ENCODE results near the gene CRIM1. TPM values are rescaled to one million over a fixed set of nuclear protein-coding genes. Genes with fewer than 3 reads are reported as not detected.

CRIM1 gene
- polyA plus RNA-seq, 2 of the 4 experiments (the other 2 are of a cell fraction): 127 to 208 TPM

DNA sequence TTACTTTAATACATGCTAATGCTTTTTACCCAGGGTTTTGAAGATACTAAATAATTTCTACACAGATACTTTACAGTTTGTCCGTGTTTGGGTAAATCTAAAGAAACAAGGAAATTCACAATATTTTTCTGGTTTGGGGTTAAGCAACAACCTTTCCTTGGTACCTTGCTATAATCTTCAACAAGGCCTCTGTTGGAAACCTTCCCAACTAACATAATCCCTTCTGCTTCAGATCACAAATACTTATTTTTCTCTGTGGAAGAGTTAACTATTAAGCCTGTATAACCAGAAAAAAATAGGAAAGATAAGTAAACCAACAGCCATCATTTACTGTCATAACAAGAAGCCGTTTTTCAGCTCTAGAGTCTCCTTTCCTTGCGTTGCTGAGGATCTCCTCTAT is 227.4 kb downstream of the CRIM1 start:
- peak; percentile 80 for FAIRE-seq
- Histone ChIP-seq H3K9me3 (no peaks in the 10 kb centered on the region), H3K4me3 (no peak overlapping the region), H3K4me2 (no peak overlapping the region), H3K27ac (no peak overlapping the region), H3K4me1 (peaks cover 23% of the 10 kb centered on the region)
- no peak for ATAC-seq
- POLR2A ChIA-PET: no interaction called here
- CTCF ChIA-PET: interaction anchor here (1.0 to 1.5 kb wide), 3 partner anchors 10 to 17 kb away, joined by 3 to 6 read pairs (median 3); no protein-coding TSS in a partner anchor
- WGBS (ENCODE audit: missing lambda C conversion rate): 84% methylated on average over 3 of the region's 3 CpGs
- TF ChIP-seq NFE2L2 (conservative IDR thresholded peaks at IDR 0.05; ENCODE audit: low read length): no peak
- no peak for TF ChIP-seq JUN (IDR thresholded peaks at IDR 0.05)
- no peak for TF ChIP-seq RARB (CRISPR knock-in tag; IDR thresholded peaks at IDR 0.05)
- TF ChIP-seq, protein P1, sequence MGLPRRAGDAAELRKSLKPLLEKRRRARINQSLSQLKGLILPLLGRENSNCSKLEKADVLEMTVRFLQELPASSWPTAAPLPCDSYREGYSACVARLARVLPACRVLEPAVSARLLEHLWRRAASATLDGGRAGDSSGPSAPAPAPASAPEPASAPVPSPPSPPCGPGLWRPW (IDR thresholded peaks at IDR 0.05): no peak
- no peak for TF ChIP-seq RFX5 (IDR thresholded peaks at IDR 0.05)
- TF ChIP-seq NR3C1 (IDR thresholded peaks at IDR 0.05): no peak
- TF ChIP-seq CHD2 (IDR thresholded peaks at IDR 0.05; ENCODE audit: low read length, partially characterized antibody): no peak
- no peak for TF ChIP-seq BCL3 (IDR thresholded peaks at IDR 0.05)
- no peak for TF ChIP-seq JUNB (IDR thresholded peaks at IDR 0.05)
- TF ChIP-seq KDM1A (IDR thresholded peaks at IDR 0.05; ENCODE audit: low read depth): no peak
- no peak for TF ChIP-seq GATA3 (IDR thresholded peaks at IDR 0.05; ENCODE audit: borderline replicate concordance)
- no peak for TF ChIP-seq CTCF (IDR thresholded peaks at IDR 0.05)
- TF ChIP-seq, protein P2, sequence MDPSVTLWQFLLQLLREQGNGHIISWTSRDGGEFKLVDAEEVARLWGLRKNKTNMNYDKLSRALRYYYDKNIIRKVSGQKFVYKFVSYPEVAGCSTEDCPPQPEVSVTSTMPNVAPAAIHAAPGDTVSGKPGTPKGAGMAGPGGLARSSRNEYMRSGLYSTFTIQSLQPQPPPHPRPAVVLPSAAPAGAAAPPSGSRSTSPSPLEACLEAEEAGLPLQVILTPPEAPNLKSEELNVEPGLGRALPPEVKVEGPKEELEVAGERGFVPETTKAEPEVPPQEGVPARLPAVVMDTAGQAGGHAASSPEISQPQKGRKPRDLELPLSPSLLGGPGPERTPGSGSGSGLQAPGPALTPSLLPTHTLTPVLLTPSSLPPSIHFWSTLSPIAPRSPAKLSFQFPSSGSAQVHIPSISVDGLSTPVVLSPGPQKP (IDR thresholded peaks at IDR 0.05; ENCODE audit: low read depth, low read length): no peak
- TF ChIP-seq, protein P3, sequence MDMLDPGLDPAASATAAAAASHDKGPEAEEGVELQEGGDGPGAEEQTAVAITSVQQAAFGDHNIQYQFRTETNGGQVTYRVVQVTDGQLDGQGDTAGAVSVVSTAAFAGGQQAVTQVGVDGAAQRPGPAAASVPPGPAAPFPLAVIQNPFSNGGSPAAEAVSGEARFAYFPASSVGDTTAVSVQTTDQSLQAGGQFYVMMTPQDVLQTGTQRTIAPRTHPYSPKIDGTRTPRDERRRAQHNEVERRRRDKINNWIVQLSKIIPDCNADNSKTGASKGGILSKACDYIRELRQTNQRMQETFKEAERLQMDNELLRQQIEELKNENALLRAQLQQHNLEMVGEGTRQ (IDR thresholded peaks at IDR 0.05): no peak
- TF ChIP-seq HOXA7 (CRISPR knock-in tag; IDR thresholded peaks at IDR 0.05): no peak
- TF ChIP-seq HOXB5 (CRISPR knock-in tag; IDR thresholded peaks at IDR 0.05): no peak
- TF ChIP-seq RCOR1 (IDR thresholded peaks at IDR 0.05; ENCODE audit: low read depth, low read length): no peak
- TF ChIP-seq, protein P4, sequence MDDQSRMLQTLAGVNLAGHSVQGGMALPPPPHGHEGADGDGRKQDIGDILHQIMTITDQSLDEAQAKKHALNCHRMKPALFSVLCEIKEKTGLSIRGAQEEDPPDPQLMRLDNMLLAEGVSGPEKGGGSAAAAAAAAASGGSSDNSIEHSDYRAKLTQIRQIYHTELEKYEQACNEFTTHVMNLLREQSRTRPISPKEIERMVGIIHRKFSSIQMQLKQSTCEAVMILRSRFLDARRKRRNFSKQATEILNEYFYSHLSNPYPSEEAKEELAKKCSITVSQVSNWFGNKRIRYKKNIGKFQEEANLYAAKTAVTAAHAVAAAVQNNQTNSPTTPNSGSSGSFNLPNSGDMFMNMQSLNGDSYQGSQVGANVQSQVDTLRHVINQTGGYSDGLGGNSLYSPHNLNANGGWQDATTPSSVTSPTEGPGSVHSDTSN (IDR thresholded peaks at IDR 0.05): no peak
- no peak for TF ChIP-seq CBX2 (IDR thresholded peaks at IDR 0.05; ENCODE audit: borderline replicate concordance, low read depth)
- no peak for TF ChIP-seq KDM5A (IDR thresholded peaks at IDR 0.05)
- DNase-seq (ENCODE audit: low read depth in 1 of 2, low spot score in 1 of 2): no peak

DNA sequence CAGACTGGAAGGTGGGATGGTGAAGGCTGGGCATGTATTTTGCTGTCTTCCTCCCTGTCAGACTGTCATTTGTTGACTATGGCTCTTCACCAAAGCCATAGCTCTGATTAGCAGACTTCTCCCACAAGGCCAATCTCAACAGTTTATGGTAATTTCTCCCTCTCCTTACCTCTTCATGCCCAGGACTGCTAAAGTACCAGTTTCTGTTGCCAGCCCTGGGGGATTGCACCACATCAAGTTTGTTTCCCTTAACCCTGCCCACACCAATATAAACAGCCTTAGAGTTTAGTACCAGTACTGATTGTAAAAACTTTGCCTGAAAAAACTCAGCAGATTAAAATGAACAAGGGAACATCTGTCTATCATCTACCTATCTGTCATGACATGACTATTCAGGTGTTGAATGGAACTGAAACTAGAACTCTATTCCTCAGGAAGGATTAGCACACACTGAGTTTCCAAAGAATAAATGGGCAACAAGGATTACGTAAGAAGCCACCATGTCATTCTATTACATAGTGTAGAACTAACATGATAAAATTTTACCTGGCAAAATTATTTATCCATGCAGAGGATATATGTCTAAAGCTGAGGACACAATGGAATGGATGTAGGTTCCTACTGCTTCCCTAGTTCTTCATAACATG is 228.7 kb downstream of the CRIM1 start:
- no peaks in the 10 kb centered on the region for H3K9me3 ChIP-seq
- no peak overlapping the region for H3K4me2 ChIP-seq
- POLR2A ChIA-PET: no interaction called here
- H3K4me1 ChIP-seq: peaks cover 10% of the 10 kb centered on the region
- H3K4me3 ChIP-seq: no peak overlapping the region
- no peak for ATAC-seq
- no peak for FAIRE-seq
- no peak for TF ChIP-seq RCOR1 (IDR thresholded peaks at IDR 0.05; ENCODE audit: low read depth, low read length)
- no peak for TF ChIP-seq CBX8 (IDR thresholded peaks at IDR 0.05)
- TF ChIP-seq ESRRA (IDR thresholded peaks at IDR 0.05; ENCODE audit: borderline replicate concordance, low read length): no peak
- WGBS (ENCODE audit: missing lambda C conversion rate): 96% methylated on average over 1 of the region's 1 CpG
- CTCF ChIA-PET: interaction anchor here (1.0 to 1.5 kb wide), 2 partner anchors 11 to 15 kb away, joined by 3 to 6 read pairs; no protein-coding TSS in a partner anchor
- no peak overlapping the region for H3K27ac ChIP-seq
- DNase-seq (ENCODE audit: low read depth in 1 of 2, low spot score in 1 of 2): no peak
